HUES48 (cell line): ENCODE measurements around the gene BLOC1S3.

Experiments
- H3K27ac ChIP-seq: one replicate; pipeline ENCODE4 v1.7.0; 2013; ENCODE audit warnings: low read depth, low read length, inconsistent platforms
- H3K27me3 ChIP-seq: 2 replicates; pipeline ENCODE4 v1.6.1; 2013; ENCODE audit warnings: mild to moderate bottlenecking, low read length; ENCODE audit not compliant: control insufficient read depth, insufficient read depth
- H3K36me3 ChIP-seq: 2 replicates; pipeline ENCODE4 v1.6.1; 2013; ENCODE audit warnings: low read length; ENCODE audit not compliant: control insufficient read depth, insufficient read depth
- H3K4me1 ChIP-seq: 2 replicates; pipeline ENCODE4 v1.6.1; 2013; ENCODE audit warnings: mild to moderate bottlenecking, low read length; ENCODE audit not compliant: control insufficient read depth, insufficient read depth
- H3K4me3 ChIP-seq: 2 replicates; pipeline ENCODE4 v1.5.1; 2013; ENCODE audit warnings: mild to moderate bottlenecking, low read depth, low read length
- H3K9ac ChIP-seq: 2 replicates; pipeline ENCODE4 v1.6.1; 2013; ENCODE audit warnings: mild to moderate bottlenecking, low read depth, low read length, moderate library complexity
- H3K9me3 ChIP-seq: 2 replicates; pipeline ENCODE4 v1.6.1; 2013; ENCODE audit warnings: low read length; ENCODE audit not compliant: control insufficient read depth, insufficient read depth

The BLOC1S3 gene, protein sequence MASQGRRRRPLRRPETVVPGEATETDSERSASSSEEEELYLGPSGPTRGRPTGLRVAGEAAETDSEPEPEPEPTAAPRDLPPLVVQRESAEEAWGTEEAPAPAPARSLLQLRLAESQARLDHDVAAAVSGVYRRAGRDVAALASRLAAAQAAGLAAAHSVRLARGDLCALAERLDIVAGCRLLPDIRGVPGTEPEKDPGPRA

DNA sequence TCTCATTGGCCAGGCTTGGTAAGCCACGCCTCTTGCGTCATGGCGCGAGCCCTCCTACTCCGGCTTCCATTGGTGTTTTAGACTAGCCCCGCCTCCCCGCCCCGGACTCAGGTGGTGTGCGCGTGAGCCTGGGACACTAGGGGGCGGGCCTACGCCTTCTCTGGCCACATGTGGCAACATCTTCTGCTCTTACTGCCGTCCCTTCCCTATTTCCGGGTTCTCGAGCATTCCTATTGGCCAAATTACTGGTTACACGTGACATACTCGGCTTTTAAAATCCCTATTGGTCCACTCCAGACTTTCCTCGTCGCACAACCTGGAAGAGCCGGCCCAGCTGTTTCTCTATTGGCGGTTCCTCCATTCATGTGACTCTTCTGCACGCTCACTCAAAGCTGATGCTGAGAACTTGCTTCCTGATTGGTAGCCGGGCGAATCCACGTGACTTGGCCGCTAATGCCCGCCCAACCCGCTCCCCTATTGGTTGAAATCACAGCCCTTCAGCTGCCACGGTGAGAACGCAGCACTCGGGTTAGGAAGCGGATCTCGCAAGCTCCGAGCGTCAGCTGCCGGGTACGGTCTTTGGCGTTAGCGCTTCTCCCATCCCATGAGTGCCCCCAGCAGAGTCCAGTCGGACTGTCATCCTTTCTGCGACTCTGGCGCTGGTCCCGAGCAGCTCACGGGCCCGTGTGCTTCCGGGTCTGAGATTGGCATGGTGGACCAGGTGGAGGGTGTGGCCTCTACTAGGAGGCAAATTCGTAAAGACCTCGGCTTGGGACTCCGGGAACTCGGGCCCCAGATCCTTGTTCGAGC, at the start of gene BLOC1S3:
TSS of gene BLOC1S3 (plus strand) at position 523 of the 810 bp plus-strand sequence. CDS start 513 bp downstream, outside the sequence.
- H3K36me3 ChIP-seq: no peaks in the 10 kb centered on the region
- H3K27ac ChIP-seq: peak within 1 kb of the TSS; percentile 91
- no peaks in the 10 kb centered on the region for H3K4me1 ChIP-seq
- peak within 1 kb of the TSS; percentile 78 for H3K4me3 ChIP-seq
- H3K9ac ChIP-seq: peak within 1 kb of the TSS; percentile 71
- H3K27me3 ChIP-seq: no peaks in the 10 kb centered on the region
- H3K9me3 ChIP-seq: no peaks in the 10 kb centered on the region

DNA sequence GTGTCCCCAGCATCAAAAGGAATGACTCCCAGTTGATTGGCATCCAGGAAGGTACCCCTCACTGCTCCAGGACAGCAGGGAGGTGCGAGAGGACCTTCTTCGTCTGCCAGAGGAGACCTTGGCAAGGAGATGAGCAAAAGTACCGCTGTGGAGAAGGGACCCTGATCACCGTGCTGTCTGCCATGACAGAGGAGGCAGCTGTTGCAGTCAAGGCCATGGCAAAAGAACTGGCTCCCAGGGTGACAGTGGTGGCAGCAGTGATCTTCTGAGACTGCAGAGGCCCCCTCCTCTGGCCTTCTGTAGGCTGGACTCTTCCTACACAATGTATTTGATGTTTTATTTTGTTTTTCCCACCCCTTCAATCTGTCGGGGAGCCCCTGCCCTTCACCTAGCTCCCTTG, 49.8 kb upstream of the BLOC1S3 start:
- Histone ChIP-seq H3K4me3 (no peak overlapping the region), H3K9ac (no peak overlapping the region), H3K4me1 (peaks cover 8% of the 10 kb centered on the region; the same call in 1 of the 2 replicates), H3K27ac (no peak overlapping the region), H3K9me3 (no peaks in the 10 kb centered on the region), H3K27me3 (no peaks in the 10 kb centered on the region), H3K36me3 (peaks cover 3% of the 10 kb centered on the region; the same call in 1 of the 2 replicates)

DNA sequence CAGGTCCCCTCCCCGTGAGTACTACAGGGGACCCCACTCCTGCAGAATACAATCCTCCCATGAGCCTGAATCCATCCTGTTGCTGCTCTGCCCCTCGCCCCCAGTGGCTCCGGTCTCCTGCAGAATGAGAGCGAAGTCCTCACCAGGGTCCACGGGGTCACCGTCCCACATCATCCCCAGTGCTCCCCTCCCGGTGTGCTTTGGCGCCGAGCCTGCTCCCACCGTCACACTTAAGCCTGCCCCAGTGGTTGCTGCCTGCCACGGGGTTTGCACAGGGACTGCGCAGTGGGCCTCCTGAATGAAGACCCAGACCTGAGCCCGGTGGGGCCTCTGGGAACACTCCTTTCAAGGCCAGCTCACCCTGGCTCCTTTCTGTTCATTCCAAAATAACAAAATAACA, 48.3 kb upstream of the BLOC1S3 start:
- Histone ChIP-seq H3K9me3 (no peaks in the 10 kb centered on the region), H3K27me3 (no peaks in the 10 kb centered on the region), H3K4me3 (no peak overlapping the region), H3K4me1 (peaks cover 8% of the 10 kb centered on the region; the same call in 1 of the 2 replicates), H3K36me3 (peaks cover 3% of the 10 kb centered on the region; the same call in 1 of the 2 replicates), H3K27ac (no peak overlapping the region), H3K9ac (no peak overlapping the region)

DNA sequence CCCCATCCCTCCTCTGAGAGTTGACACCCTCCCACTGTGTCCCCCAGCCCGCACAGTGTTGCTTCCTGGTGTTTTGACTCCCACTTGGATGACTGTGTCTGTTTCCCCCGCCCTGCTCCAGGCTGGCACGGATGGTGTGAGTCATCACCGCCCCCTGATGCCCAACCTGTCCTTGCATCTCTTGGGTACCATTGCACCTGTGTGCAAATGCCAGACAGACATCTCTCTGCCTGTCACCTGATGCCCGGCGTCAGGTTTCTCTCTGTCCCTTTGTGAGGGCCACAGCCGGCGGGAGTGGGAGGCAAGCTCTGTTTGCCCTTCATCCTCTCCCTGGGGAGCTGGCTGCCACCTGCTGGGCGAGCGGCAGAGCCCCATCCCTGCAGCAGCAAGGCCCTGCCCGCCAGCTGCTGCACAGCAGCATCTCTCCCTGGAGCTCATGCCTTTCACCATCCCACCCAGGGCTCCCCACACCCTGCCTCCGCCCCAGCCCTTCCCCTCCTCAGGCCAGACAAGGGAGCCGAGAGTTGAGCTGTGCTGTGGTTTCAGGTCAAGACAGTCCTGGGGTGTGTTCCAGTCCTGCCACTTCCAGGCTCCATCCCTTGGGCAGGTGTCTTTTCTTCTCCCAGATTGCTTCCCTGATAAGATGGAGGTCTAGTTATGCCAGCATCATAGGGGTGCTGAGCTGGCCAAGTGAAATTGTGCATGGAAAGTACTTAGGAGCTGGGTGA, 47.5 kb upstream of the BLOC1S3 start:
- no peak overlapping the region for H3K27ac ChIP-seq
- H3K36me3 ChIP-seq: peaks cover 3% of the 10 kb centered on the region; the same call in 1 of the 2 replicates
- no peak overlapping the region for H3K9ac ChIP-seq
- no peaks in the 10 kb centered on the region for H3K27me3 ChIP-seq
- H3K4me1 ChIP-seq: peaks cover 8% of the 10 kb centered on the region; the same call in 1 of the 2 replicates
- no peaks in the 10 kb centered on the region for H3K9me3 ChIP-seq
- no peak overlapping the region for H3K4me3 ChIP-seq

DNA sequence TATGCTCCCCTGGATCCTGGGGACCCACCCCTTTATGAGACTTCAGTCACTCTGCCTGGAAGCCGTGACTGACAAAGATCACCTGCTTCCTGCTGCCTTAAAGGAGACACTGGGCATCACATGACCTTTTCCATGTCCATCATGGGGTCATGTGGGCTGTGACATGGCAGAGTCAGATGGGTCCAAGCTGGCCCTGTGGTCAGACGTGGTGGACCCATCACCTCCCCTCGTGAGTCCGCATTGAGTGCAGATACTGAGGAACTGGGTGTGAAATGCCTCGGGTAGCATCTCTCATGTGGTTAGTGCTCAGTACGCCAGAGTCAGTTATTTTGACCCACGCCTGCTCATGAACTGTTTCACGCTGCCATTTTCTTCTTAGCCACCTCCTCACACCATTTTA, 44.9 kb upstream of the BLOC1S3 start:
- Histone ChIP-seq H3K9ac (no peak overlapping the region), H3K9me3 (no peaks in the 10 kb centered on the region), H3K4me3 (no peak overlapping the region), H3K27ac (no peak overlapping the region), H3K27me3 (no peaks in the 10 kb centered on the region), H3K4me1 (peaks cover 21% of the 10 kb centered on the region; the same call in 1 of the 2 replicates), H3K36me3 (peaks cover 2% of the 10 kb centered on the region; the same call in 1 of the 2 replicates)

DNA sequence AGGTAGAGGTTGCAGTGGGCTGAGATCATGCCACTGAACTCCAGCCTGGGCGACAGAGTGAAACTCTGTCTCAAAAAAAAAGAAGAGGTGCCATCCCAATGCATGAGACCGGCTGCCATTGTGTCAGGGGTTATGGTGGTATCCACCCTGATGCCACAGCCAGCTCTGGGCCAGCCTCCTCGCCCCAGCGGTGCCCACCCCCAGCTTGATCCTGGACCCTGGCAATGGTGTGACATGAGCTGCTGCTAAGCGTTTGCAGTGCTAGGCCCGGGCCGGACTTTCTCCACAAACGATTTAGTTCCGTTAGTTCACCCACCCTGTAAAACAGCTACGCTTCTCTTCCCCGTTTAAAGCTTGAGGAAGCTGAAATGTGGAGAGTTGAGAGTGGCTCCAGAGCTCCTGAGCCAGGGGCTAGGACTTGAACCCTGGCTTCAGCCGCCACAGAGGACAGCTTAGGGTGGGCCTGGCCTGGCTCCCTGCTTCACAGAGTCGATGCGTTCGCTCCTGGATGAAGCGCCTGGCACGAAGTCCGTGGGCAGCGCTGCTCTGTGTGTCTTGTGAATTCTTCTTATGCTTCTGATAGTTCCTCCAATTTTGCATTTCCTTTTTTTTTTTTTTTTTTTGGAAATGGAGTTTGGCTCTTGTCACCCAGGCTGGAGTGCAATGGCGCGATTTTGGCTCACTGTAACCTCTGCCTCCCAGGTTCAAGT, 43.3 kb upstream of the BLOC1S3 start:
- Histone ChIP-seq H3K9me3 (no peaks in the 10 kb centered on the region), H3K4me3 (no peak overlapping the region), H3K9ac (no peak overlapping the region), H3K27me3 (no peaks in the 10 kb centered on the region), H3K36me3 (no peaks in the 10 kb centered on the region), H3K27ac (no peak overlapping the region), H3K4me1 (peaks cover 20% of the 10 kb centered on the region; the same call in 1 of the 2 replicates)

DNA sequence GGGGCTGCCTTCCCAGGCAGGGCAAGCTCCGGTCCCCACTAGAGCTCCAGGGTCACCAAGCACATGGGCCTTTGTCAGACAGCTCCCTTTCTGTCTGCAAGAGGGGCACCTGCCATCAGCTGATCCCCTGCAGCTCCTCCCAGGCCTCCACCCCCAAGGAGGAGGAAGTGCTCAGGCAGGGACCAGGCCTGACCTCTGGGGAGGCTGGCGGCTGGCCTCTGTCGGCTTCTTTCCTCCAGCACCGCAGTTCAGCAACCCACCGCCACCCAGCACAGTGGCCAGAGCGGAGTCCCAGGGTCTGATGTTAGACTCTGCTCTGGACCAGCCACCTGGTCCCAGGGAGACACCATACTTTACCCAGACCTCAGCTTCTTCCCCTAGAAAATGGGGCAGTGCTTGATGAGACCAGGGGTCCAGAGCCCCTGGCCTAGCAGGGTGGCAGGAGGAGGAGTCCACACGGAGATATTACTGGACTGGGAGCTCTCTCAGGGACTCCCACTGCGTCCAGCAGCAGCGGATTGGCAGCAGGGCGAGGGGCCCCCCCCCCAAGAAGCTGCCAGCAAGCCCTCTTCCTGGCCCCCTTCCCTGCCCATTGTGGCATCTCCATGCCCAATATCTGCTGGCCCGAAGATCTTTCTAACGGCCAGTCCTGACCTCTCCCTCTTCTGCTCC, 41.9 kb upstream of the BLOC1S3 start:
- Histone ChIP-seq H3K36me3 (peaks cover 11% of the 10 kb centered on the region; the same call in 1 of the 2 replicates), H3K27me3 (no peaks in the 10 kb centered on the region), H3K4me1 (0 out of 2 replicates have a peak, but pooled peaks cover 13% of the 10 kb centered on the region), H3K9me3 (no peaks in the 10 kb centered on the region), H3K27ac (no peak overlapping the region), H3K9ac (no peak overlapping the region; the same call in 1 of the 2 replicates), H3K4me3 (no peak overlapping the region)

DNA sequence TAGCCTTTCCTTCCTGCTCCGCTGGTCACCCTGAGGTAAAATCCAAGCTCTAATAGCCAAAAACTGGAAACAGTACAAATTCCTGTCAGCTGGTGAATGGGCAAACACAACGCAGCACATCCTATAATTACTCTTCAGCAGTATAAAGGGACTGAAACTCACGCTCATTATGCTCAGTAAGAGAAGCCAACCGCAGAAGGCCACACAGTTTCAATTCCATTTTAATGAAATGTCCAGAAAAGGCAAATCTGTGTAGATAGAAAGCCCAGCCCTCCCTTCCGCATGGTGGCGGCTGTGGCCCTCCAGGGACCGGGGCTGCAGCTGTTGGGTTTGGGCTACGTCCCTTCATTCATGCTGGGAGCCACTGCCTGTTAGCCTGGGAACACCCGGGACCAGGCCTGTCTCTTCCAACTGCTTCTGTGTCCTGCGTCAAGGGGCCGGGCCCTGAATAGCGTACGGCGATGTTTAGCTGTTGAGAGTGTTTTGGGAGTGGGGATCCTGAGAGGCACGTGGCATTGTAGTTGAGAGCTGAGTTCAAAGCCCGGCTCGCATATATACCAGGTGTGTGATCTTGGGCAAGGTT, 41.3 kb upstream of the BLOC1S3 start:
- H3K4me3 ChIP-seq: no peak overlapping the region
- H3K36me3 ChIP-seq: peaks cover 16% of the 10 kb centered on the region
- H3K27ac ChIP-seq: no peak overlapping the region
- H3K9me3 ChIP-seq: no peaks in the 10 kb centered on the region
- 0 out of 2 replicates have a peak, but pooled peaks cover 13% of the 10 kb centered on the region for H3K4me1 ChIP-seq
- H3K9ac ChIP-seq: no peak overlapping the region
- H3K27me3 ChIP-seq: no peaks in the 10 kb centered on the region

DNA sequence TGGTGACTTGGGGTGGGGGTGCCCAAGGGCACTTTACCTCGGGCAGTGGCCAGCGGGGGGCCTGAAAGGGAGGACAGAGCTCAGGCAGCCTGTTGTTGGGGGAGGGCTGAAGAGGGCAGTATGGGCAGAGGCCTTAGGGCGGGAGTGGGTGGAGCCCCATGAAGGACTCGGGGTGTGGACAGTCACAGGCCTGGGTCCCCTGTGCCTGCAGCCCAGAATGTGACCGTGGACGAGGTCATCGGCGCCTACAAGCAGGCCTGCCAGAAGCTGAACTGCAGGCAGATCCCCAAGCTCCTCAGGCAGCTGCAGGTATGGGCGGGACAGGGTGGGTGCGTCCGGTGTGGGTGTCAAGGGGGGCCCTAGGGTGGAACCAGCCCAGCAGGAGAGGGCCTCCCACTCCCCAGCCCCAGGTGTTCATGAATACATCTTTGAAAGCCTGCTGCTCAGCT, 40.3 kb upstream of the BLOC1S3 start:
- 0 out of 2 replicates have a peak, but pooled peaks cover 13% of the 10 kb centered on the region for H3K4me1 ChIP-seq
- H3K9ac ChIP-seq: no peak overlapping the region
- H3K36me3 ChIP-seq: peaks cover 24% of the 10 kb centered on the region
- H3K27ac ChIP-seq: no peak overlapping the region
- H3K9me3 ChIP-seq: no peaks in the 10 kb centered on the region
- H3K4me3 ChIP-seq: no peak overlapping the region
- no peaks in the 10 kb centered on the region for H3K27me3 ChIP-seq
